ENCODE measurements around the gene COMMD9. TPM values are rescaled to one million over a fixed set of nuclear protein-coding genes. Genes with fewer than 3 reads are reported as not detected.
A peak's percentile ranks its signal among the peaks of the same experiment; 100 is the strongest.

COMMD9 gene
- total and polyA plus RNA-seq, 2 of the 8 experiments (the other 6 are each of a cell fraction or from before 2014, with no cell fraction given) = 42.5 to 49.1 TPM

GRCh38 chr11:36243641-36244040, 45.6 kb downstream of the COMMD9 start:
- Histone ChIP-seq H3K4me3 (ENCODE audit: extremely low read depth in 1 of 4, insufficient read depth in 2 of 4, low read depth in 3 of 4, low read length in 4 of 4) (no peak overlapping the region), H3K9me3 (ENCODE audit: insufficient read depth in 2 of 2, low read depth in 1 of 2, low read length in 1 of 2) (no peaks in the 10 kb centered on the region), H3K79me1 (ENCODE audit: low read depth, low read length) (no peaks in the 10 kb centered on the region; the same call in 1 of the 2 replicates), H2BK5ac (ENCODE audit: low read depth, low read length) (no peak overlapping the region), H3K36me3 (ENCODE audit: control insufficient read depth in 2 of 4, insufficient read depth in 4 of 4, low read length in 3 of 4) (no peaks in the 10 kb centered on the region), H4K8ac (ENCODE audit: extremely low read depth, insufficient read depth, low read length) (peak overlapping the region; percentile 31; the same call in 1 of the 2 replicates), H3K4me1 (replicated peaks in 1 of 4; ENCODE audit: control insufficient read depth in 3 of 4, insufficient read depth in 4 of 4, low read length in 3 of 4) (no peaks in the 10 kb centered on the region), H2BK12ac (ENCODE audit: low read depth, low read length) (no peak overlapping the region), H3K27ac (ENCODE audit: low read depth, low read length) (no peak overlapping the region), H2AK5ac (ENCODE audit: low read depth, low read length) (no peak overlapping the region), H3K14ac (ENCODE audit: insufficient read length) (no peak overlapping the region), H3K4me2 (ENCODE audit: insufficient read depth in 1 of 2, low read depth in 2 of 2, low read length in 2 of 2) (no peak overlapping the region), H3K18ac (ENCODE audit: extremely low read depth, low read length) (no peak overlapping the region), H4K5ac (ENCODE audit: insufficient read length, low read depth, low read length) (no peak overlapping the region), H2AFZ (ENCODE audit: low read length) (no peak overlapping the region), H3K9ac (replicated peaks in 1 of 4; ENCODE audit: extremely low read depth in 1 of 4, low read depth in 3 of 4, low read length in 3 of 4) (no peak overlapping the region), H3K27me3 (replicated peaks in 1 of 4; ENCODE audit: control insufficient read depth in 3 of 4, extremely low read depth in 1 of 4, insufficient read depth in 3 of 4, low read length in 3 of 4) (no peaks in the 10 kb centered on the region), H3K56ac (replicated peaks; ENCODE audit: insufficient read length, low read depth, low read length) (no peak overlapping the region), H3K23me2 (ENCODE audit: low read depth, low read length) (no peaks in the 10 kb centered on the region), H2BK120ac (replicated peaks; ENCODE audit: low read depth, low read length) (no peak overlapping the region), H4K91ac (replicated peaks; ENCODE audit: insufficient read length, low read length) (no peak overlapping the region), H3K23ac (ENCODE audit: insufficient read length) (no peak overlapping the region), H3K79me2 (ENCODE audit: control insufficient read depth in 1 of 2, insufficient read depth in 2 of 2, low read length in 2 of 2) (no peaks in the 10 kb centered on the region), H2BK15ac (ENCODE audit: low read length) (no peak overlapping the region), H4K20me1 (replicated peaks in 1 of 2; ENCODE audit: control insufficient read depth in 1 of 2, insufficient read depth in 2 of 2, low read length in 2 of 2) (peaks cover 0 to 2% of the 10 kb centered on the region in 2 experiments), H2BK20ac (ENCODE audit: low read length) (no peak overlapping the region), H3K4ac (replicated peaks; ENCODE audit: insufficient read length, low read depth, low read length) (no peak overlapping the region)
- DNase-seq (ENCODE audit: low read depth in 1 of 2, low spot score in 2 of 2) (no peak), FAIRE-seq (no peak)
- CTCF ChIA-PET (ENCODE audit: partially characterized antibody) = interaction anchor here (0.7 to 3.0 kb wide), 3 partner anchors 10 to 21 kb away, joined by 3 to 13 read pairs (median 3); no protein-coding TSS in a partner anchor
- POLR2A ChIA-PET (ENCODE audit: partially characterized antibody) = no interaction called here
- 75% methylated on average over 1 of the region's 1 CpG; no CpG with 5 or more reads in 1 of the 2 experiments for WGBS, 2 experiments (ENCODE audit: extremely low coverage in 1 of 2, insufficient coverage in 1 of 2, insufficient read length in 1 of 2, insufficient replicate concordance in 2 of 2, low coverage in 1 of 2, low lambda C conversion rate in 2 of 2, missing lambda C conversion rate in 1 of 2)
- TF ChIP-seq KDM4A (IDR thresholded peaks at IDR 0.05; ENCODE audit: low read depth, low read length, severe bottlenecking) (no peak), SRF (IDR thresholded peaks at IDR 0.05; ENCODE audit: low read depth, low read length) (no peak), TEAD4 (IDR thresholded peaks at IDR 0.05; ENCODE audit: low read depth, low read length) (no peak), TAF1 (IDR thresholded peaks at IDR 0.05; ENCODE audit: low read depth, low read length) (no peak), ASH2L (IDR thresholded peaks at IDR 0.05; ENCODE audit: low read length) (no peak), PHF8 (conservative IDR thresholded peaks at IDR 0.05; ENCODE audit: low read depth, low read length) (no peak), SP2 (IDR thresholded peaks at IDR 0.05; ENCODE audit: low read length) (no peak), POLR2A (IDR thresholded peaks at IDR 0.05; ENCODE audit: control extremely low read depth in 1 of 2, low read depth in 2 of 2, low read length in 2 of 2) (no peak), E2F6 (IDR thresholded peaks at IDR 0.05) (no peak), USF2 (IDR thresholded peaks at IDR 0.05; ENCODE audit: low read length) (no peak), TCF12 (IDR thresholded peaks at IDR 0.05; ENCODE audit: low read depth, low read length) (no peak), CBX8 (IDR thresholded peaks at IDR 0.05; ENCODE audit: borderline replicate concordance, low read depth, low read length) (no peak), EZH2 (IDR thresholded peaks at IDR 0.05; ENCODE audit: low read depth, low read length, severe bottlenecking) (no peak), YY1 (IDR thresholded peaks at IDR 0.05; ENCODE audit: low read depth, low read length) (no peak)

Data from H1 (cell line).